Gastrocnemius medialis (tissue), 4 donors: Measurements from ENCODE around the gene GASK1A. TPM values are rescaled to one million over a fixed set of nuclear protein-coding genes. Genes with fewer than 3 reads are reported as not detected.

Source experiments
- ATAC-seq, 2 donors: fragments of 150-250 bp; one replicate each; pipeline ENCODE4 v1.9.1; 2016
- DNase-seq, 2 donors: peaks; one replicate each; pipeline ENCODE4 v3.0.0-alpha.2; 2019
- H3K27ac ChIP-seq, 4 donors: fragments of 200-600 bp; sonication (generic); 1 replicate in 1 of 4; 2 replicates in 3 of 4; pipeline ENCODE4 v1.5.1; 2016 to 2018; ENCODE audit warnings: mild to moderate bottlenecking in 2 of 4, moderate library complexity in 1 of 4
- H3K27me3 ChIP-seq, 3 donors: fragments of 200-600 bp; sonication (generic) in 2 of 3; 1 replicate in 1 of 3; 2 replicates in 2 of 3; pipeline versions ENCODE4 v1.5.1 to v1.6.0; 2016 to 2019; ENCODE audit warnings: mild to moderate bottlenecking in 1 of 3, moderate library complexity in 1 of 3
- H3K36me3 ChIP-seq, 2 donors: fragments of 200-600 bp; sonication (generic) in 1 of 2; one replicate each; pipeline ENCODE4 v1.5.1; 2017 to 2018
- H3K4me1 ChIP-seq, 2 donors: fragments of 200-600 bp; sonication (generic) in 1 of 2; one replicate each; pipeline ENCODE4 v1.5.1; 2016 to 2017; ENCODE audit warnings: mild to moderate bottlenecking in 2 of 2
- H3K4me3 ChIP-seq, 4 donors: fragments of 200-600 bp; sonication (generic) in 3 of 4; 1 replicate in 1 of 4; 2 replicates in 3 of 4; pipeline ENCODE4 v1.5.1; 2016 to 2019; ENCODE audit warnings: mild to moderate bottlenecking in 2 of 4
- H3K9me3 ChIP-seq, 3 donors: fragments of 200-600 bp; sonication (generic) in 2 of 3; 1 replicate in 1 of 3; 2 replicates in 2 of 3; pipeline ENCODE4 v1.5.1; 2016 to 2019
- POLR2A ChIP-seq, 2 donors: fragments of 450-650 bp; IDR thresholded peaks; one replicate each; pipeline ENCODE4 v1.6.1; 2017; ENCODE audit warnings: antibody characterized with exemption in 2 of 2, mild to moderate bottlenecking in 2 of 2, moderate library complexity in 2 of 2
- in situ Hi-C, 4 donors: fragments of 200-750 bp; cut with MboI; loops; one replicate each; pipeline versions ENCODE4 v1.15.0 to v1.8.0; 2017; ENCODE audit warnings: low sequenced_read_pairs in 4 of 4
- intact Hi-C: fragments of 100-400 bp; cut with DNase I; formaldehyde crosslinking; loops from one replicate; pipeline ENCODE4 v1.15.1; 2023; ENCODE audit warnings: low total_unique reads
- total RNA-seq, 4 donors: library from RNA; depleted of rRNA; stranded (reverse); fragments of >200 nt; gene quantifications; one replicate each; pipeline versions ENCODE4 v1.1.0 to v1.2.3, GENCODE V29; 2016
- TF ChIP-seq, protein P1 (sequence below), 5 experiments: fragments of 450-650 bp in 3 of 5; fragments of 200-600 bp in 2 of 5; sonication (generic) in 2 of 5; IDR thresholded peaks in 4 of 5; conservative IDR thresholded peaks in 1 of 5; 1 replicate in 4 of 5; 2 replicates in 1 of 5; pipeline ENCODE4 v1.5.1; 2016 to 2019; ENCODE audit warnings: antibody characterized with exemption in 5 of 5, mild to moderate bottlenecking in 3 of 5, moderate library complexity in 3 of 5

Gene GASK1A
- total RNA-seq, 4 donors from 2014 or later = 0.52 to 6.8 (median 0.87) TPM

DNA sequence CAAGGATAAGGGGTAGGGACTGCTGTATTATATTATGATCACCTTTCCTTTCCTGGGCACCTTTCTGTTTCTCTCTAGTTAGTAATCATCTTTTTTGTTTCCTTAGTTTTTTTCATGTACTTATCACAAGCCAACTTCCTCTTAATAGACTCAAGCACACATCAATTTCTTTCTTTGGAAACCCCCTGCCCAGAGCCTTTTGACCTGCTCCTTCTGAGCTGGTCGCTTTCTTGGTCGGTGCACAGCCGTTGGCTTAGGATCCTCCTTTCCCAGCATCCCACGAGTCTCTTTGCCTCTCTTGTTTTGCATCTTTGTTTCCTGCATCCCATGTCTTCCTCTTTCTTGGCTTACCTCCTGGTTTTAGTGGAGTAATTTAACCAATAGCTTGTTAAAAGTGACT is 26.9 kb downstream of the GASK1A start:
- no peak for TF ChIP-seq POLR2A (IDR thresholded peaks at IDR 0.05)
- TF ChIP-seq, protein P1, sequence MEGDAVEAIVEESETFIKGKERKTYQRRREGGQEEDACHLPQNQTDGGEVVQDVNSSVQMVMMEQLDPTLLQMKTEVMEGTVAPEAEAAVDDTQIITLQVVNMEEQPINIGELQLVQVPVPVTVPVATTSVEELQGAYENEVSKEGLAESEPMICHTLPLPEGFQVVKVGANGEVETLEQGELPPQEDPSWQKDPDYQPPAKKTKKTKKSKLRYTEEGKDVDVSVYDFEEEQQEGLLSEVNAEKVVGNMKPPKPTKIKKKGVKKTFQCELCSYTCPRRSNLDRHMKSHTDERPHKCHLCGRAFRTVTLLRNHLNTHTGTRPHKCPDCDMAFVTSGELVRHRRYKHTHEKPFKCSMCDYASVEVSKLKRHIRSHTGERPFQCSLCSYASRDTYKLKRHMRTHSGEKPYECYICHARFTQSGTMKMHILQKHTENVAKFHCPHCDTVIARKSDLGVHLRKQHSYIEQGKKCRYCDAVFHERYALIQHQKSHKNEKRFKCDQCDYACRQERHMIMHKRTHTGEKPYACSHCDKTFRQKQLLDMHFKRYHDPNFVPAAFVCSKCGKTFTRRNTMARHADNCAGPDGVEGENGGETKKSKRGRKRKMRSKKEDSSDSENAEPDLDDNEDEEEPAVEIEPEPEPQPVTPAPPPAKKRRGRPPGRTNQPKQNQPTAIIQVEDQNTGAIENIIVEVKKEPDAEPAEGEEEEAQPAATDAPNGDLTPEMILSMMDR (IDR thresholded peaks at IDR 0.05 in 4 of 5, conservative IDR thresholded peaks at IDR 0.05 in 1 of 5) = no peak
- H3K27ac ChIP-seq = no peak overlapping the region
- ATAC-seq (no peak), DNase-seq (no peak)
- no peaks in the 10 kb centered on the region for H3K36me3 ChIP-seq
- H3K4me3 ChIP-seq = no peak overlapping the region
- peaks cover 11% of the 10 kb centered on the region in 2 donors for H3K4me1 ChIP-seq
- H3K27me3 ChIP-seq = no peaks in the 10 kb centered on the region
- no peaks in the 10 kb centered on the region for H3K9me3 ChIP-seq
- intact Hi-C loops (loop anchor here (10.0 kb wide), 1 partner anchor 1329 kb away; the partner anchor contains the start of gene TCAIM), in situ Hi-C loops (no loop called here)

DNA sequence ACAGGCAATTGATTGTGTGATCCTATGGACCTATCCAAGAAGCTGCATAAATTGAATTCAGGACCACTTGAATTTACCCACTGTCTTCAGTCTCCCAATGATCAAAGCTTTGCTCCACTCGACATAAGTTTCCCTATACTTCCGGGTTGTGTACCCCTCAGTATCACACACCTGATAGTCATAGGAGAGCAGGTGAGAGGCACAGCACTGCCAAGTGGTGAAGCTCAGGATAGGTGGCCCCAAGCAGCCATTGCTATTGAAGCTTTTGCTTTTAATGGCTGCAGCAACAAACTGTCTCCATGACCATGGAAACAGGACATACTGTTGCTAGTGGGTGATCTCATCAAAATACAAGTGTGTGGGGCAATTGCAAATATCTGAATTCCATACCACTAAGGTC is 27.7 kb downstream of the GASK1A start:
- no peak for TF ChIP-seq POLR2A (IDR thresholded peaks at IDR 0.05)
- no peak overlapping the region for H3K4me3 ChIP-seq
- intact Hi-C loops = loop anchor here (10.0 kb wide), 1 partner anchor 1328 kb away; the partner anchor contains the start of gene TCAIM
- H3K4me1 ChIP-seq = peaks cover 5 to 6% of the 10 kb centered on the region in 2 donors
- ATAC-seq (no peak), DNase-seq (no peak)
- in situ Hi-C loops = no loop called here
- H3K27me3 ChIP-seq = no peaks in the 10 kb centered on the region
- no peaks in the 10 kb centered on the region for H3K9me3 ChIP-seq
- no peaks in the 10 kb centered on the region for H3K36me3 ChIP-seq
- H3K27ac ChIP-seq = no peak overlapping the region

DNA sequence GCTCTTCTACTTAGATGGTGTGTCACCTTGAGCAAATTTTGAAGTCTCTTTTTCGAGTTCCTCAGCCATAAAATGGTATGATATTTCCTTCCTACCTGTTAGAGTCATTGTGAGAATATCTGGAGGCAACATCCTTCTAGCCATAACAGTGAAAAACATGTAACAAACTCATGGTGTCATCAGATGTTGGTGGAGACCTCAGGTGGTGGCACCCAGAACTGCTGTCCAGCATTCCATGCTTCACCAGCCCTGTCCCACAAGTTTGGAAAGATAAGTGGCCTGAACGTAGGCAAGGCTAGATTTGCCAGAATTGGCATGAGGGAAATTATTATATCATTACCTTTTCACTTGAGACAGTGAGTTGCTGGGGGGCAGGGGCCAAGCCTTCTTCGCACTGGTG is 30.4 kb downstream of the GASK1A start:
- H3K4me3 ChIP-seq = no peak overlapping the region
- H3K9me3 ChIP-seq = no peaks in the 10 kb centered on the region
- TF ChIP-seq, protein P1 (IDR thresholded peaks at IDR 0.05 in 4 of 5, conservative IDR thresholded peaks at IDR 0.05 in 1 of 5) = peak in 3 of 5 experiments; percentile 14 to 45 (median 33)
- TF ChIP-seq POLR2A (IDR thresholded peaks at IDR 0.05) = no peak
- DNase-seq (no peak), ATAC-seq (peak; percentile 27 to 52)
- no peaks in the 10 kb centered on the region for H3K36me3 ChIP-seq
- in situ Hi-C loops (no loop called here), intact Hi-C loops (loop anchor here (1.0 to 10.0 kb wide), 2 partner anchors 48 to 1325 kb away; partner anchors contain the start of gene TCAIM)
- H3K27ac ChIP-seq = no peak overlapping the region
- H3K27me3 ChIP-seq = no peaks in the 10 kb centered on the region
- H3K4me1 ChIP-seq = no peaks in the 10 kb centered on the region

DNA sequence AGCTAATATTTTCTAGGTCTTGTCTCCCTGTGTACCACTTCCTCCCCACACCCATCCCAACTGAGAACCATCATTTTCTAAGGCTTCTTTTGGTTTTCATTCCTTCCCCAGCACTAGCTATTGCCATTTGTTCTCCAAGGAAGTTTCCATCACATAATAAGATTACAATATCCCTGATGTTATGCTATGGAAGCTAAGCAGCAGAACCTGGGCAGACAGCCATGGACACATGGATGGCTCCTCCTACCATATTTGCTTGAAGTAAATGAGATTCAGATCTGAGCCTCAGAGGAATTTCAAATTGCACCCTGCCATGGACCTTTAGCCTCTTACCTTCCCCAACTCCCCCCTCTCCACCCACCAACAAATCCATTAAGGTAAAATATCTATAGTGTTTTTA is 31.5 kb downstream of the GASK1A start:
- ATAC-seq (no peak), DNase-seq (no peak)
- Histone ChIP-seq H3K27me3 (no peaks in the 10 kb centered on the region), H3K4me1 (no peaks in the 10 kb centered on the region), H3K9me3 (no peaks in the 10 kb centered on the region), H3K27ac (no peak overlapping the region), H3K4me3 (no peak overlapping the region), H3K36me3 (no peaks in the 10 kb centered on the region)
- intact Hi-C loops = no loop called here
- in situ Hi-C loops = no loop called here
- TF ChIP-seq POLR2A (IDR thresholded peaks at IDR 0.05) = no peak
- TF ChIP-seq, protein P1 (IDR thresholded peaks at IDR 0.05 in 4 of 5, conservative IDR thresholded peaks at IDR 0.05 in 1 of 5) = no peak

DNA sequence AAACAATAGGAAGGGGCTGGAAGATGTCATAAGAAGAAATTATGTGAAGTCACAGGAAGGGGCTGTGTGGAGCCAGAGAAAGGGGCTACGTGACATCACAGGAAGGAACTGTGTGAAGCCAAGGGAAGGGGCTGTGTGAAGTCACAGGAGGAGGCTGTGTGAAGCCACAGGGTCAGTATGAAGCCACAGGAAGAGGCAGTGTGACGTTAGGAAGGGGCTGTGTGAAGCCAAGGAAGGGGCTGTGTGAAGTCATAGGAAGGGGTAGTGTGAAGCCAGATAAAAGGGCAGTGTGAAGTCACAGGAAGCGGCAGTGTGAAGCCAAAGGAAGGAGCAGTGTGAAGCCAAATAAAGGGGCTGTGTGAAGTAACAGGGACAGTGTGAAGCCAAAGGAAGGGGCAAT is 32.5 kb downstream of the GASK1A start:
- Histone ChIP-seq H3K36me3 (no peaks in the 10 kb centered on the region), H3K27ac (no peak overlapping the region), H3K4me1 (no peaks in the 10 kb centered on the region), H3K27me3 (no peaks in the 10 kb centered on the region), H3K4me3 (no peak overlapping the region), H3K9me3 (no peaks in the 10 kb centered on the region)
- DNase-seq = no peak
- intact Hi-C loops = no loop called here
- in situ Hi-C loops = no loop called here
- ATAC-seq = no peak
- TF ChIP-seq POLR2A (IDR thresholded peaks at IDR 0.05) = no peak
- TF ChIP-seq, protein P1 (IDR thresholded peaks at IDR 0.05 in 4 of 5, conservative IDR thresholded peaks at IDR 0.05 in 1 of 5) = no peak
